HFFc6 (cell line): ENCODE results near the gene CKAP2L. TPM values are rescaled to one million over a fixed set of nuclear protein-coding genes. Genes with fewer than 3 reads are reported as not detected.
A peak's percentile ranks its signal among the peaks of the same experiment; 100 is the strongest.

Source experiments
- DNase-seq: peaks from one replicate; pipeline ENCODE4 v3.0.0-alpha.2; 2018
- H3K27ac Mint-ChIP-seq: 2 replicates; pipeline ENCODE4 v1.8.0; 2020; ENCODE audit warnings: mild to moderate bottlenecking, mixed read lengths
- H3K27me3 Mint-ChIP-seq: 2 replicates; pipeline ENCODE4 v1.8.0; 2021; ENCODE audit warnings: mild to moderate bottlenecking, moderate library complexity, mixed read lengths; ENCODE audit not compliant: insufficient read depth
- H3K36me3 Mint-ChIP-seq: 2 replicates; pipeline ENCODE4 v1.8.0; 2021; ENCODE audit warnings: low read depth, mixed read lengths
- H3K4me1 Mint-ChIP-seq: 2 replicates; pipeline ENCODE4 v1.8.0; 2020; ENCODE audit warnings: low read depth, mixed read lengths
- H3K4me3 Mint-ChIP-seq: 2 replicates; pipeline ENCODE4 v1.8.0; 2020; ENCODE audit warnings: mild to moderate bottlenecking, moderate library complexity, mixed read lengths
- H3K9me3 Mint-ChIP-seq: 2 replicates; pipeline ENCODE4 v1.8.0; 2020; ENCODE audit warnings: mild to moderate bottlenecking, mixed read lengths
- total RNA-seq, 6 experiments: library from RNA; stranded (reverse); fragmentation: NEBNext Ultra II Directional; extraction: Animal tissue kit (Norgen Biotek cat#: 25700); gene quantifications; 2 replicates in 1 of 6; 3 replicates in 5 of 6; pipeline ENCODE4 v1.2.3, GENCODE V29; 2021
- TF ChIP-seq, protein P1 (sequence below): fragments of 200-600 bp; sonication (generic); IDR thresholded peaks from 2 replicates; pipeline ENCODE4 v1.5.0; 2021; ENCODE audit warnings: antibody characterized with exemption, mild to moderate bottlenecking

Gene CKAP2L
- total RNA-seq, 6 experiments from 2014 or later: 10.6 to 35.7 (median 30.2) TPM

DNA sequence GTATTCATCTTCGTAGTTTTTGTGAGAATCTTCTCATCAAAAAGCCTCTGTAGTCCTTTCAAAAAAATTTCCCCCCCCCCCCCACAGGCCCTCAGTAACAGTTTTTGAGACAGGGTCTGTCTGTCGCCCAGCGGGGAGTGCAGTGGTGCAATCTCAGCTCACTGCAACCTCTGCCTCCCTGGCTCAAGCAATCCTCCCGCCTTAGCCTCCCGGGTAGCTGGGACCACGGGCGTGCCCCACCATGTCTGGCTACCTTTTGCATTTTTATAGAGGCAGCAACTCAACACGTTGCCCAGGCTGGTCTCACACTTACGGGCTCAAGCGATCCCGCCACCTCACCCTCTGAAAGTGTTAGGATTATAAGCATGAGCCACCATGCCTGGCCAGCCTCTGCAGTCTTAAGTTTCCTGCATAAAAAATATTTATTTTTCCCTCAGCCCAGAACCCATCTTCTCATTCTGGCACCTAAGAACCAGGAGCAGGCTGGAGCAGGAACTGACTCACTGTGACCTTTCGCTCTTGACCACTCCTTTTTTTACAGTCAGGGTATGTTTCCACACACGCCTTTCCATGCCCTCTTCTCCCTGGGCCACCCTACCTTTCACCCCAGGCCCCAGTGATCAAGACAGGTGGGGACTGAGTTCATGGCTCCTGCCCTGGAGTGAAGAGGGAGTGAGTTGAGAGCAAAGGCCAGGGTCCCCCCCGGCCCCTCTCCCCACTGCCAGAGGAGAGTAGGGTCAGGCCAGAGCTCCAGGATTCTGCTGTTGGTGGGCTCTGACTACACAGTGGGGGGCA is 76.1 kb downstream of the CKAP2L start:
- Mint-ChIP-seq H3K27me3 (no peaks in the 10 kb centered on the region; the same call in 1 of the 2 replicates), H3K9me3 (no peaks in the 10 kb centered on the region), H3K27ac (peak overlapping the region; percentile 54), H3K4me1 (peaks cover 43% of the 10 kb centered on the region), H3K4me3 (no peak overlapping the region), H3K36me3 (no peaks in the 10 kb centered on the region)
- TF ChIP-seq, protein P1, sequence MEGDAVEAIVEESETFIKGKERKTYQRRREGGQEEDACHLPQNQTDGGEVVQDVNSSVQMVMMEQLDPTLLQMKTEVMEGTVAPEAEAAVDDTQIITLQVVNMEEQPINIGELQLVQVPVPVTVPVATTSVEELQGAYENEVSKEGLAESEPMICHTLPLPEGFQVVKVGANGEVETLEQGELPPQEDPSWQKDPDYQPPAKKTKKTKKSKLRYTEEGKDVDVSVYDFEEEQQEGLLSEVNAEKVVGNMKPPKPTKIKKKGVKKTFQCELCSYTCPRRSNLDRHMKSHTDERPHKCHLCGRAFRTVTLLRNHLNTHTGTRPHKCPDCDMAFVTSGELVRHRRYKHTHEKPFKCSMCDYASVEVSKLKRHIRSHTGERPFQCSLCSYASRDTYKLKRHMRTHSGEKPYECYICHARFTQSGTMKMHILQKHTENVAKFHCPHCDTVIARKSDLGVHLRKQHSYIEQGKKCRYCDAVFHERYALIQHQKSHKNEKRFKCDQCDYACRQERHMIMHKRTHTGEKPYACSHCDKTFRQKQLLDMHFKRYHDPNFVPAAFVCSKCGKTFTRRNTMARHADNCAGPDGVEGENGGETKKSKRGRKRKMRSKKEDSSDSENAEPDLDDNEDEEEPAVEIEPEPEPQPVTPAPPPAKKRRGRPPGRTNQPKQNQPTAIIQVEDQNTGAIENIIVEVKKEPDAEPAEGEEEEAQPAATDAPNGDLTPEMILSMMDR: no peak
- DNase-seq: no peak

- no peaks in the 10 kb centered on the region; the same call in 1 of the 2 replicates for H3K27me3 Mint-ChIP-seq
- H3K36me3 Mint-ChIP-seq: no peaks in the 10 kb centered on the region
- no peak overlapping the region for H3K27ac Mint-ChIP-seq
- peaks cover 35% of the 10 kb centered on the region for H3K4me1 Mint-ChIP-seq
- no peak for DNase-seq
- H3K4me3 Mint-ChIP-seq: no peak overlapping the region
- TF ChIP-seq, protein P1: no peak
- no peaks in the 10 kb centered on the region for H3K9me3 Mint-ChIP-seq
Measured at GRCh38 chr2:112687522-112687921, 76.9 kb downstream of the CKAP2L start.

Other genes with a start within 250 kb of the CKAP2L start
- gene POLR1B, start 222.1 kb downstream of the CKAP2L start, total RNA-seq: 10 to 100 TPM; 15.1 to 27.5 (median 17.6) TPM
- gene CHCHD5, start 180.0 kb downstream of the CKAP2L start, total RNA-seq: 10 to 100 TPM; 26.9 to 43.2 (median 32.6) TPM
- 100 to 1,000 TPM; 147 to 225 (median 195) TPM for gene SLC20A1, start 118.7 kb downstream of the CKAP2L start, total RNA-seq
- not detected for gene NT5DC4, start 43.6 kb downstream of the CKAP2L start, total RNA-seq
- under 1 TPM in 1 of 6 experiments, not detected in 5; 0.07 TPM for gene IL1A, start 19.9 kb upstream of the CKAP2L start, total RNA-seq
- 1 to 10 TPM; 1.3 to 7.7 (median 6.0) TPM for gene IL1B, start 72.2 kb upstream of the CKAP2L start, total RNA-seq
- gene IL37, start 146.6 kb upstream of the CKAP2L start, total RNA-seq: not detected
- gene IL36G, start 213.4 kb upstream of the CKAP2L start, total RNA-seq: not detected
- not detected for gene IL36A, start 240.8 kb upstream of the CKAP2L start, total RNA-seq